GM21737 (cell line): ENCODE measurements around the gene MIS18BP1.
"Not testable (repeated sequence)": the region's sequence is repeated elsewhere in the genome, so short reads cannot be mapped to it uniquely, and the experiment has no call there.

Source experiments
- ATAC-seq: cut with Tn5 transposase; IDR thresholded peaks from one replicate; pipeline ENCODE4 v1.9.1; 2021; ENCODE audit warnings: mild to moderate bottlenecking, moderate library complexity; ENCODE audit not compliant: unreplicated experiment

The MIS18BP1 gene

GRCh38 chr14:45253070-45253753, at the start of gene MIS18BP1:
TSS of gene MIS18BP1 (minus strand) at chr14:45253202. CDS start at chr14:45247286, 5,916 bp downstream.
- peak; percentile 81 for ATAC-seq

DNA sequence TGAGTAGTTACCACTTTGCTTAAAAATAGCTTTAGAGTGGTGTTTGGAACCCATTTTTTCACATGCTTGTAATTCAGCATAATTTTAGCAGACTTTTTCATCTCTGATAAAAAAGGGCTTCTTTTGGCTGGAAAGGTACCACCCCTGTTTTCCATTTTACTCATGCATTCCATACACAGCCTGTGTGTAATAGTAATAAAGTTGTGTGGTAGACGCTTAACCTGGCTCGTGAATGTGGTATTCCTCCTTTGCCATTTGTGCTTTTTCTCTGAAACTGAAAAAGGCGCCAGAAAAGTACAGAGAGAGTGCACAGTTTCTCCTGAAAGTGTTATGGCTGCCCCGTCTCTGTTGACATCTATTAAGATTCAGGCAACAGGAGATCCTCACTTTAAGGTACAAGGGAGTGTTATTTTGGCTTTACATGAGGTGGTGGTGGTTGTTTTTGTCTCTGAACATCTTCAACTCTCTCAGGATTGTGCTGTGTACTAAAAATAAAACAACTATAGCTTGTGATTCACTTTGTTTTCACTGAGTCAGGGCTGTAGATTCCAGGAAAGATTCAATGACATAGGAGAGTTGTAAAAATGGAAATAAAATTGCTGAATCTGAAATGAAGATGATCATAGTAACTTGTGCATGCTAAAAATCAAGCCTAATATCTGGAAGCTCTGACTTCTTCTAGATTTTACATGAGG, 45.6 kb upstream of the MIS18BP1 start:
- ATAC-seq = no peak

DNA sequence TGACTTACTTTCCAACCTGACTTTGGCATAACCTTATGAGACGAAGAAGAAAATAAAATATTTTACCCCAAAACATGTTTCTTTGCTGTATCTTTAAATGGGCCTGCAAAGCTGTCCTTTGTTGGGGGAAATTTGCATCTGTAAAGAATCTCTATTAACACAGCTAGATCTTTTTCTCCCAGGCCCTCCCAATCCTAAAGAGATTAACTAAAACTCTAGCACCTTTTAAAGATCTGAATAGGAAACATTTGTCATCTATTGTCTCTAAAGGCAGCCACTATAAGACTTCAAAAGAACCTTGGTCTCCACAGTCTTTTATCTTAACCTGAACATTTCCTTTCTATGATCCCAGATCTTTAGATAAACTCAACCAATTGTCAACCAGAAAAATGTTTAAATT, 41.8 kb upstream of the MIS18BP1 start:
- ATAC-seq = not testable (repeated sequence)

- no peak for ATAC-seq
These were observed 37.5 kb upstream of the MIS18BP1 start for GRCh38 chr14:45290547-45290946.

- no peak for ATAC-seq
These were observed 34.6 kb upstream of the MIS18BP1 start for GRCh38 chr14:45287610-45288009.

GRCh38 chr14:45284802-45285201, 31.8 kb upstream of the MIS18BP1 start:
- ATAC-seq = no peak

DNA sequence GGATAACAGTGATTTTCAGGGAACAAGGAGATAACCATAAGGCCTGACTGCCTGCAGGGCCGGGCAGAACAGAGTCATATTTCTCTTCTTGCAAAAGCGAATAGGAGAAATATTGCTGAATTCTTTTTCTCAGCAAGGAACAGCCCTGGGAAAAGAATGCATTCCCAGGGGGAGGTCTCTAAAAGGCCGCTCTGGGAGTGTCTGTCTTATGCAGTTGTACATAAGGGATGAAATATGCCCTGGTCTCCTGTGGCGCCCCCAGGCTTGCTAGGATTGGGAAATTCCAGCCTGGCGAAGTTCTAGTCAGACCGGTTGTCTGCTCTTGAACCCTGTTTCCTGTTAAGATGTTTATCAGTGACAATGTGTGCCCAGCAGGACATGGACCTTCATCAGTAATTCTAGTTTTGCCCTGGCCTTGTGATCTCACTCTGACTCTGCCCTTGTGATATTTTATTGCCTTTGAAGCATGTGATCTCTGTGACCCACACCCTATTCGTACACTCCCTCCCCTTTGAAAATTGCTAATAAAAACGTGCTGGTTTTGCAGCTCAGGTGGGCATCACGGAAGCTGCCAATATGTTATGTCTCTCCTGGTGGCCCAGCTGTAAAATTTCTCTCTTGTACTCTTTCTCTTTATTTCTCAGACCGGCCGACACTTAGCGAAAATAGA, 28.9 kb upstream of the MIS18BP1 start:
- not testable (repeated sequence) for ATAC-seq

- no peak for ATAC-seq
These were observed 19.0 kb upstream of the MIS18BP1 start for GRCh38 chr14:45271858-45272537.

GRCh38 chr14:45270031-45270430, 17.0 kb upstream of the MIS18BP1 start:
- no peak for ATAC-seq

- no peak for ATAC-seq
These were observed 14.1 kb upstream of the MIS18BP1 start for GRCh38 chr14:45267071-45267470.

GRCh38 chr14:45262637-45263036, 9.6 kb upstream of the MIS18BP1 start:
- ATAC-seq = no peak

GRCh38 chr14:45261209-45261608, 8.2 kb upstream of the MIS18BP1 start:
- ATAC-seq = no peak

DNA sequence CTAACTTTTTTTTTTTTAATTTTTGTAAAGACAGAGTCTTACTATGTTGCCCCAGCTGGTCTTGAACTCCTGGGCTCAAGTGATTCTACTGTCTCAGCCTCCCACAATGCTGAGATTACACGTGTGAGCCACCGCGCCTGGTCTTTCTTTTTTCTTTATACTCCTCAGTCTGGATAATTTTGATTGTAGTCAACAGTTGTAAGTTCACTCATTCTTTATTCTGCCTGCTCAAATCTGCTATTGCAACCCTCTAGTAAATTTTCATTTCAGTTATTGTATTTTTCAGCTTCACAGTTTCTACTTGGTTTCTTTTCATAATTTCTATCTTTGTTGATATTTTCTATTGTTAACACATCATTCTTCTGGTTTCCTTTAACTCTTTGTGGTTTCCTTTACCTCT, 5.8 kb upstream of the MIS18BP1 start:
- ATAC-seq = no peak

GRCh38 chr14:45258073-45258472, 5.1 kb upstream of the MIS18BP1 start:
- no peak for ATAC-seq

- no peak for ATAC-seq
These were observed 1.8 kb upstream of the MIS18BP1 start for GRCh38 chr14:45254771-45255170.

DNA sequence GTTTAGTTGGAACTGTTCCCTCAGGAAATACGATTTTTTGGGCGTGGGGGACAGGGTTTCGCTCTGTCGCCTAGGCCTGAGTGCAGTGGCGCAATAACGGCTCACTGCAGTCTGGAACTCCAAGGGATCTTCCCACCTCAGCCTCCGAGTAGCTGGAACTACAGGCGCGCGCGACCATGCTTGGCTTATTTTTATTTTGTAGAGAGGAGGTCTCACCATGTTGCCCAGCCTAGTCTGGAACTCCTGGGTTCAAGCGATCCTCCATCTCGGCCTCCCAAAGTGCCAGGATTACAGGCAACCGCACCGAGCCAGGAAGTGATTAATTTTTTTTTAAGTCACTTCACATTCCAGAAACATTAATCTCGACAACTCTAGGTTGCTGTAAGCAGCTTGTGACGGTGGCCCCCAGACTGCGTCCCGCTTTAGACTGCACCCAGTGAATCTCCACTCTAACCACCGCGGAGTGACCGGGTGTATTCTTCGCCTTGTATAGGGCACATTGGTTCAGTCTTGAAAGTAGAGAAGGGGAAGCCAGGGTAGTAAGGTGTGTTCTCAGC, 830 bp upstream of the MIS18BP1 start:
- no peak for ATAC-seq

DNA sequence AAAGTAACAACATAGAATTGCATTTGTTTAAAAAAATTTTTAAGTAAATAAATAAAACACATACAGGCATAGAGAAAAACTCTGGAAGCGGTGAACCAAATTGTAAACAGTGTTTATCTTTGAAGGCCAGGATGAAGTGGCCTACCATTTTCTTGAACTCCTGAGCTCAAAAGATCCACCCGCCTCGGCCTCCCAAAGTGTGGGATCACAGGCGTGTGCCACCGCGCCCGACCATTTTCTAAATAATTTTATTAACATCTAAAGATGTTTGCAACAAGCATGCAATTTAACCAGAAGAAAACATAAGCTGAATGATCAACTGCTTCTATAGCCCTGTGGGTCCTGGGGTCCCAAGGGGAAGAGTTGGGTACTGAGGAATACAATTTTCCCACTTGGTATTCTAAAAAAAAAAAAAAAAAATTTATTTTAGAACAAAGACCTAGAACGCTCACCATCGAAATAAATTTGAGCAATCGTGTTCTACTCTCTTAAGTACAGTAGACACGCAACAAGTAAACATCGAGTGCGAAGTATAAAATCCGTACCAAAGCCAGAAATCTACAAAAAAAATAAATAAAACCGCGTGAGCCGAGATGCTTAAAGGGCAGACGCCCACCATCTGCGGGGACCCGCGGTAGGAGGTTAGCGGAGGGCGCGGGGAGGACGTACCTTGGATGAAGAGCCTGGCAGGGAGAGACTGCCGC, 484 bp downstream of the MIS18BP1 start:
- ATAC-seq = no peak

DNA sequence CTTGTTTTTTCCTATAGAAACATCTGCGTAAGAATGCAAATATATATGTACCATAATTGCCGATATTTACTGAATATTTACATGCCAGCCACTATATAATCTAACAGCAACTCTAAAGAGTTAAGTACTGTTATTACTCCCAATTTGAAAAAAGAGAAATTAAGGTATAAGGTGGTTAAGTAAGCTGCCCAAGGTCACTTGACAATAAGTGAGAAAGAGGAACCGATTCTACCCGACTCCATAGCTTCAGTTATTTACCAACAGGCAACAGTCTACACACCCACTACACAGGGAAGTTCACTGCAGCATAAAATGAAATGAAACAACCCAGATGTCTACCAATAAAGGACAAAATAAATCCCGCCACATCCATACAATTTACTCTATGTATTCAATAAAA, 1.1 kb downstream of the MIS18BP1 start:
- peak; percentile 56 for ATAC-seq

- ATAC-seq = no peak
These were observed 3.0 kb downstream of the MIS18BP1 start for GRCh38 chr14:45249856-45250575.

GRCh38 chr14:45247427-45247826, 5.6 kb downstream of the MIS18BP1 start:
- ATAC-seq = no peak
